Pulmonary artery endothelial cell (primary cell): ENCODE data around the gene ZFYVE28. TPM values are rescaled to one million over a fixed set of nuclear protein-coding genes. Genes with fewer than 3 reads are reported as not detected.

ENCODE experiments used
- DNase-seq: peaks from one replicate; pipeline ENCODE4 v3.0.0-alpha.2; 2011; ENCODE audit warnings: low read depth, low spot score
- total RNA-seq: library from RNA; depleted of rRNA; stranded (reverse); fragments of >200 nt; gene quantifications from 2 replicates; pipeline ENCODE4 v1.2.3, GENCODE V29; 2014

The ZFYVE28 gene
- total RNA-seq, 1 donor from 2014 or later, result 10.8 TPM

DNA sequence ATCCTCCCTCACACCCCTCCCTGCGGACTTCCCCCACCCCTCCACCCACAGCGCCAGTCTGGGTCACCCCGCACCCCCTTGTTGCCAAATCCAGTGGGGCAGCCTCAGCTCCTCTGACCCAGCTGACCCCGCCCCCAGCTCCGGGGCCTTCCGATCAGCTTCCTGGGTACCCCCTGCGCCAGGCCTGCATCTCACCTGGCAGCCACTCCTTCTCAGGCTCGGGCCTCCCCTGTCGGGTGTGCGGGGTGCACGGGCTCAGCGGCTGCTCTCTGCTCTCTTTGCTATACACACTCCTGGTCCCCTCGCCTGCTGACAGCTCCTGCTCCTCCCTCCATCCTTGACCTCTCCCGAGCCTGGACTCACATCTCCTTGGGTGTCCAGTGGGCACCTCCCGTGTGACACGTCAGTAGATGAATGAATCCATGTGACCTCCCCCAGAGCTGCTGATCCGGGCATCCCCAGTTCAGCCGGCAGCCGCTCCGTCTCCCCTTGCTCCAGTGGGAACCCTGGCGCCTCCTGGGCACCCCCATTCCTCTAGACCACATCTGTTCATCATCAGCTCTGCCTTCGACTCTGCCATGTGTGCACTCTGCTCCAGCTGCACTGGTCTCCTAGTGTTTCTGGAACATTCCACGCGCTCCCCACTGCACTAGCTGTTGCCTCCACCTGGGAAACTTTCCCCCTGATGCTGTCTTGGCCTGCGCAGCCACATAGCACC, 10.2 kb upstream of the ZFYVE28 start:
- no peak for DNase-seq

DNA sequence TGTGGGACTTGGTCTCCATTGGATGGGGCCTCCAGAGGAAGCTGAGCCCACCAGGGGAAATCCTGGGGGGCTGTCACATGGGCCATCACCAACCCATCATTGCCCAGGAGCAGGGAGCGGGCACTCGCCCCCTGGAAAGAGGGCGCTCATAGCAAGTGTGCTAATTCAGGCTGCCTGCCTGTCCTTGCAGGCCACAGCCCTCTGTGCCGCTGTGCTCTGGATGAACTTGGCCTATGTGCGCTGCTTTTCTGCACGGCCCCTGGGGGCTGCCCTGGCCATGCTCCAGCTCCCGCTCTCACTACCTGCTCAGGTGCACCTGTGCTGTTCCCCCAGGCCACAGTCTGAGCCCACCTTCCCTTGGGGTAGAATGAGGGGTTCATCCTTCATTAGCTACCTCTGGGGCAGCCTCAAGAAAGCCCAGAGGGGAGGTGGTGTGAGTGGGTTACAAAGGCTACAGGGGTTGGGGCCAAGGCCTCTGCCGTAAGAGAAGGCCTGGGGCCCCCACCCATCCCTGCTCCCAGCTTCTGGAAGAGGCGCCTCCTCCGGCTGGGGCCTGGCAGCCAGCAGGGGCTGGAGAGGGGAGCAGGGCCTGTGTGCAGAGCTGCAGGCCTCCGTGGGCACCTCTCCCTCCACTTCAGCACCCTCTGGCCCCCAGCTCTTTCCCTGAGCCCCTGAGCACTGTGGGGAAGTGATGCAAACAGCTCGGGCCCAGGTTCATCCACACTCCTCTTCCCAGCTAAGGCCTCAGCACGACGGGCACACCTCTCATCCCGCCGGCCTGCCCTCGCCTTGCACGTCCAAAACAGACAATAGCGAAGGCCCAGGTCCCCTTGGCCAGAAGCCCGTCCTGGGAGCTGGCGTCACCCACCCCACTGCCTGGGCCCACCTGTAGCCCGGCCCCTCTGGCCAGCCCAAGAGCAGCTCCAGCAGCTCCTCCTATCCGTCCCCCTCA, 9.2 kb upstream of the ZFYVE28 start:
- DNase-seq, result no peak

DNA sequence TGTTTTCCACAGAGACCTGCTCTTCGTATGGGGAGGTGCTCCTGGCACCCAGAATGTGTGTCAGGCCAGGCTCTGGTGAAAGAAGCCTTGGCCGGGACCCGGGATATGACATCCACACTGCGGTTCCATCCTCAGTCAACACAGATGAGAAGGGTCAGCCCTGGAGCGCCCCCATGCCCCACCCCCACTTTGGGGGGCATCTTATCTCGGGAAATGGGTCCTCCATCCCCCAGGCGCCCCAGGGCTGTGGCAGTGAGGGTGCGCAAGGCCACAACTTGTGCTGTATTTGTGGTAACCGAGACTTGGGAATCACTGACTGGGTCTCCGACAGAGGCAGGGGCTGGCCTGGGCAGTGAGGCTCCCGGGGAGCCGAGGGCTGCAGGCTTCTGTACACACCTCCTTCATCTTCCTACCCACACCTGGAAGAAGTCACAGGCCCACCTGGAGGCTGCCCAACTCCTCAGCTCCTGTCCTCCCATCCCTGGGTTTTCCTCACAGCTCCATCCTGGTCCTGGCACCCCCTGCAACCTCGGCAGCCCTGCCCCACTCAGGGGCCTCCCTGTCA, 8.3 kb upstream of the ZFYVE28 start:
- no peak for DNase-seq

DNA sequence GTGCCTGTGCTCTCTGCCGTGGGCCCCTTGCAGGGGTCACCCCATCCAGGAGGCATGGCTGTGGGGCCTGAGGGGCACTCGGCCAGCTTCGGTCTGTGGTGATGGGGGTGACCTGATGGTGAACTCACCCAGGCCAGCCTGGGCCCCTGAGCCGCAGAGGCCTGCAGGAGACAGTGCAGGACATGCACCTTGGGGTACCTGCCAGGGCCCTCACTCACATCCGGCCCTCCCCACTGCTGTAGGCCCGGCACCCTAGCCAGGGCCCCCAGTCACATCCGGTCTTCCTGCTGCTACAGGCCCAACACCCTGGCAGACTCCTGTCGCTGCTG, 7.6 kb upstream of the ZFYVE28 start:
- DNase-seq, result no peak

DNA sequence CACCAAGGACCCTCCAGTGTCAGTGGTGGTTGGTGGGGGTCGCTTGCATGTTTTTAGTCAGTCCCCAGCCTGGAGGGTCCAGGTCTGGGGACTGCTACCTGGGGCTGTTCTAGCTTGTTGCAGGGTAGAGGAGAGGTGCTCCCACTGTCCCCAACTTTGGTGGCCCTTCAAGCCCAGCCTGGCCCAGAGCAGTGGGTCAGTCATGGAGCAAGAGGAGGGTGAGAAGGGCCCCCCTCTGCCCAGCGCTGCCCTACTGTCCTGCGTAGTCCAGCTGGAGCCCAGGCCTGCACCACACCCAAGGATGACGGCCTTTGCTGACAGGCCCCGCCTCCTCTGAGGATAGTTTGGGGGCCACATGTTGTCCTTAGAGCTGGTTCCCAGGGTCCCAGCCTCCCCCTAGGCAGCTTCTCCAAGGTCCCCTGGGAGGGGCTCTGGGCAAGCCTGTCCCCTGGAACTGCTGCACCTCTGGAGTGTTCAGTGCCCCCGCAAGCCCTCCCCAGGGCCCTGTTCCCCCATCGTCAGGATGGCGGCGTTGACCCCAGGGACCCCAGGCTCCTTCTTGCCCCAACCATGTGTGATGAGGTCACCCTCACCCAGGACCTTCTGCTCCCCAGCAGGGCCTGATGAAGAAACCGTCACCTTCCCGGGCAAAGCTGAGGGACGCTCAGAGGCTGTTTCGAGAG, 7.1 kb upstream of the ZFYVE28 start:
- no peak for DNase-seq

DNA sequence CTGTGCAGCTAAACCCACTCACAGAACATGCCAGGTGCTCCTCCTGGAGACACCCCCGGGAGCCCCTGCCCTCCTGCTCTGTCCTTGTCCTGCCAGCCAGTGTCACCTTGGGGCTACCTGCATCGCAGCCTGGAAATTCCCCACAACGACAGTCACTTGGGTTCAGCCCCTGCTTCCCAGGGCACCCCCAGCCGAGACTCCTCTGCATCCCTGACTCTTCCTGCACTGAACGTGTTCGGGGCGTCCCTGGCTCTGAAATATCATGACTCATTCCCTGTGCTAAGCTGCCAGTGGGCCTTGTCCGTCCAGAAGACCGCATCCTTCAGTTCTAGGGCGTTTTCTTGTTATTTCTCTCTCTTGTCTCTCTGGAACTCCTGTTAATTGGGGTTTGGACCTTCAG, 6.1 kb upstream of the ZFYVE28 start:
- DNase-seq, result no peak

DNA sequence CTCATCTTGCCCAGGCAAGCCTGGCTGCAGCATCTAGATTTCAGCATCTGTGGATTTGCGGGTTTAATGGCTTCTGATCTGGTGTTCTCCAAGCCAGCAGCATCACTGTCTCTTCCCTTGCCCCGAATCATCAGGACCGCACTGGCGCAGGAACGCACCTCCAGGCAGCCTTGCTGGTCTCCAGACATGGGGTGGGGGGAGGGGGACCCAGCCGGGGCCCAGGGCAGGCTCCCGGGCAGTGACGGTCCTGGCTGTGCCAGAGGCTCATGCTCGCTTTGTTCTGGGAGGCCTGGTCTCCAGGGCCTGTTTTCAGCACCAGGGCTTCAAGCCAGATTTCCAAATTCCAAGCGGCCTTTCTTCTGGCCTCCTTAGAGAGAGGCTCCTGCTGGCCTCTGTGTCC, 5.2 kb upstream of the ZFYVE28 start:
- DNase-seq, result no peak

DNA sequence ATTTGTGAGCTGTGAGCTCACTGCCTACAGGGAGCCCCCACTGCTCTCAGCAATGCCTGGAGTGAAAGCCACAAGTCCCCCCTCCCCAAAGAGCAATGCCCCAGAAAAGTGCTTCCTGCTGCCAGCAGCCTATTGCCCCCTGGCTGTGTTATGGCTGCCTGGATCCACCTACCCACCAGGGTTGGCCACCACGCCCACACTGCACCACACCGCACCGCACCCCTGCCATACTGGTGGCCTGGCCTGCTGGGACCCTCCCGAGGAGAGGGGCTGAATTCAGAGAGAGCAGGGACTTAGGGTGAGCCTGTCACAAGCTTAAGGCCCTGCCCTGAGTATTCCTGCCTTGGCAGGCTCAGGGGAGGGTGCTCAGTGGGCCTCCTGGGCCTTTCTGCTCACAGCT, 4.6 kb upstream of the ZFYVE28 start:
- DNase-seq, result no peak

DNA sequence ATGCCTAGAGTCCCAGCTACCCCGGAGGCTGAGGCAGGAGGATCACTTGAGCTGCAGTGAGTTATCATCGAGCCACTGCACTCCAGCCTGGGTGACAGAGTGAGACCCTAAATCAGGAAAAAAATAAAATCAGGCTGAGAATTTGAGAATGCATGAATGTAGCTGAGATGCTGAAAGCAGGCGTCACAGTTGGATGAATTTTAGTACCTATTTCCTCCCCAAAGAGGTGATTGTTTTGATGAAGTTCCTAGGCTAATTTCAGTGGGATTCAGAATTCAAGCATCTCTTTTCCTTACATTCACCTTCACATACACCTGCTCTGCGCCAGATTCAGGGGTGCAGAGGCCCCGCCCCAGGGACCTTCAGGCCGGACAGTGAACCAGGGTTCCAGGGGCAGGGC, 3.5 kb upstream of the ZFYVE28 start:
- no peak for DNase-seq

DNA sequence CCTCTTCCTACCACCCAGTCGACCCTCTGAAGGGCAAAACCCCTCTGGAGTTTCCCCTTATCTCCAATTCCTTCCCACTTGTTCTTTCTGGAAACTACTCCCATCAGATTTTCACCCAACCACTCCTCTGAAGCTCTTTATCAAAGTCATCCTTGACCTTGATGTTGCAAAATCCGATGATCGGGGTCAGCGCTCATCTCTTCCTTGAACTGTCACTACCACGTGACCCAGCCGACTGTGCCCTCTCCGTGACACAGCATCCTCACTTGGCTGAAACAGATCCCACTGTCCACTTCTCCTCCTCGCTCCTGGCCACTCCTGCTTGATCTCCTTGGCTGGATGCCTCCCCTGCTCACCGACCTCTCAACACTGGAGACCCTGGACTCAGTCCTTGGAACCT, 1.4 kb upstream of the ZFYVE28 start:
- no peak for DNase-seq

DNA sequence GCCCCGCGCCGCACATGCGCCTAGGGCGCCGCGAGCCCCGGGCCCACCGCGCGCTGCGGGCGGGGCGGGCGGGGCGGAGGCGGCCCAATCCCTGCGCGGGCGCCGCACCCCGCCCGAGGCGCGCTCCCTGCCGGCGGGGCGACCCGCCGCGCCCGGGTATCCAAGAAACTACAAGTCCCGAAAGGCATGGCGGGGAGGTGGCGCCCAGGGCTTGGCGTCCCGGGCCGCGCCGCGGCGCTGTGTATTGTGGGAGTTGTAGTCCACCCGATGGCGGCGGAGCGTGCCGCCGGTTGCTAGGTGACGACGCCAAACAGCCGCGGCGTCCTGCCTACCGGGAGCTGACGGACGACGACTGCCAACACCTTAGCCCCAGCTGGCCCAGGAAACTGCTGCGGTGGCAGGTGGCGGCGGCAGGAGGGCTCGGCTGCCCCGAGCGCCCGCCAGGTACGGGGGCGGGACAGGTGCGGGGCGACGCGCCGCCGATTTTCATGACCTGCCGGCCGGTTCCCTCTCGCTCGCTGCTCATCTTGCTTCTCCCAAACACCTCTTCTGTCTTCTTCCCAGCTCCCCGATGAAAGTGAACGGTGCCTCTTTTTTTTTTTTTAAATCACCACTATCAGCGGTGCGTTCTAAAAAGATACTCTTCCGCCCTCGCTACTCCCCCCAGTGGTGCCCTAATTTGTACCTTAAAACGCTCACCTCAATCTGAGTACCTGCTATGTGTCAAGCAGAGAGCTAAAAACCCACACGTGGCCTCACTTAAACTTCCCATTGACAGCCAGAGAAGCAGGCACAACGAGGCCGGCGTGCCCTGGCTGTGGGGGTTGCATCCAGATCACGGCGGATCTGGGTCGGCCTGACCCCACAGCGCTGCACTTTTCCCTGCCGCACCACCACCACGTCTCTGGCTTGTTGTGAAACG, 466 bp upstream of the ZFYVE28 start, which contains the start of gene CFAP99:
Gene CFAP99 (plus strand): TSS at position 306 of the 922 bp plus-strand sequence.
- peak; percentile 86 for DNase-seq

DNA sequence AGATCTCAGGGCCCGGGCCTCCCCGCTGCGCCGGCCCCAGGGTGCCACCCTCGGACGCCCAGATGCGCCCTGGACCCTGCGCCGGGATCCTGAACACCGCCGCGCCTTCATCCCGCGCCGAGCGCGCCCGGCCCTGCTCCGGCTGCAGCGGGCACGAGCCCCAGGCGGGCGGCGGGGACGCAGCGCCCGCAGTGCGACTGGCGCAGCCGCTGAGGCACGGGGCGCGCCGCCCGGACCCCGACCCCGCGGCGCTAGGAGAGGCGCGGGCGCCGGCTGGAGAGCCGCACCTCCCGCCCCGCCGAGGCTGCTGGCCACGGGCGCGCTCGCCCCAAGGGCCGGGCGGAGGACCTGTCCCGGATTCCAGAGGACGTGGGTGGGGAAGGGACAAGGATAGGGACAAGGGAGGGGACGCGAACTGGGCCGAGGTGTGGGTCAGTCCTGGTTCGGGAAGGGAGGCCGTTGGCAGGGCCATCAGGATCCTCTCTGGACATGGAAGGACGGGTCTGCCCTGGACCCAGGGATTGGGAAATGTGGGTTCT, 1.1 kb downstream of the ZFYVE28 start:
- DNase-seq, result no peak

DNA sequence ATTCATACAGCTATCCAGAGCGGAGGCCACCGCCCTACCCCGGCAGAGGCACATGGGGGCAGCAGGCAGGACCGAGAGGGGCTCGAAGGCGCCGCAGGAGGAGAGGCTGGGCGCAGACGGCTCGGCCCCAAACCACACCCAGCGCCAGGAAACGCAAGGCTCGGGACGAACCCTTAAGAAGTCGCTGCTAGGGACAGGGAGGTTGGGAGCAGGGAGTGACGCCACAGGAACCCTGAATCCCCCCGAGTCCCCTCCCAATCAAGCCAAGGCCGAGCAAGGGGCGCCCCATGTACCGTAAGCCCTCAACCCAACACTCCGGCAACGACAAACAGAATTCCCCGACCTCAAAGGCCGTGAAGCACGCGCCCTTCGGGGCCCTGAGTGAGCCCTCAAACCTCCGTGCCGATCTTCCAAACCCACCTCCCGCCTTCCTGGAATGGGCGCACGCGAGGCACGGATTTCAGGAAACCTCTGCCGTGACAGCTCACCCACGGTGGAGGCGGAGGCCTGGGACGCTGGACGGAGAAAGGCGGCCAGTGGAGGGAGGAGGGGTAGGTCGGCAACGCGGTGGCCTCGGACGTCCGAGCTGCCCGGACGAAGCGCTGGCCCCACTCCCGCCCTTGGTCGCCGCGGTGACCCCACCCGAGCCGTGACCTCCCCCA, 1.8 kb downstream of the ZFYVE28 start:
- DNase-seq, result no peak

DNA sequence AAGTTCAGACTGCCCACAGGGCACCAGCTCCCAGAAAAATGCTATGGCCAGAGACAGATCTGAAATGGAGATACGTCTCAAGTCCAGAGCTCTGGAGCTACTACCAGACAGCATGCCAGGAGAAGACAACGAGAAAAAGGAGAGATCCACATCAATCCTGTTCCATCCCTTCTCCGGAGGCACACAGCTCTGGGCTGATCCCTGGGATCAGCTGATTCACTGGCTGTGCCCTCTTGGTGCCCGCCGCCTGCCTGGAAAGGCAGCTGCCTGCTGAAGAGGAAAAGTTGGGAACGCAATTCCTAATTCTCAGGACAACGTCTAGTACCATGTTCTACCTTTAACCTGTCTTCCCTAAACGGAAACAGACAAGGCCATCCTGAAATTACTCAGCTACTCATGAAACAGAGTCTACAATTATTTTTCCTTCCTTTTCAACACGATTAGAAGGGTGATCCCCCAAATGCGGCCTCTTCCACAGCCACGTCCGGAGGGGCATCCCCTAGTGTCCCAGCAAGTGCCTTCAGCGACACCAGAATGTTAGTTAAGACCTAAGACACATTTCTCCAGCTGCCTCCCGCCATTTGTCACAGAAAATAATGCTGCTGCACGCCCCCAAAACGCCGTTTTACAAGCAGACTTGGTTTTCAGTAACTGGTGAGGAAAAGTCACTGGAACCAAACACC, 2.4 kb downstream of the ZFYVE28 start:
- no peak for DNase-seq

DNA sequence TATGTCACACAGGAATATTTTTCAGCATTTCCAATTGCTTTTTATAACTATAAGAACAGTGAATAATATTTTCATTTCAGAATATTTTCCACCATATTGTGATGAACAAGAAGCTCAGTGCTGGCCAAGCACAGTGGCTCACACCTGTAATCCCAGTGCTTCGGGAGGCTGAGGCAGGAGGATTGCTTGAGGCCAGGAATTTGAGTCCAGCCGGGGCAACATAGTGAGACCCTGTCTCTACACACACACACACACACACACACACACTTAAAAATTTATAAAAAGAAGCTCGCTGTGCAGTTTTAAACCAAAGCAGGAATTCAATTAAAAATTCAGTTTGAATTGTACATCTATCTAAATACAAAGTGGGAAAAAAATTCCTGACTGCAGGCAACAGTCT, 3.2 kb downstream of the ZFYVE28 start:
- DNase-seq, result no peak

DNA sequence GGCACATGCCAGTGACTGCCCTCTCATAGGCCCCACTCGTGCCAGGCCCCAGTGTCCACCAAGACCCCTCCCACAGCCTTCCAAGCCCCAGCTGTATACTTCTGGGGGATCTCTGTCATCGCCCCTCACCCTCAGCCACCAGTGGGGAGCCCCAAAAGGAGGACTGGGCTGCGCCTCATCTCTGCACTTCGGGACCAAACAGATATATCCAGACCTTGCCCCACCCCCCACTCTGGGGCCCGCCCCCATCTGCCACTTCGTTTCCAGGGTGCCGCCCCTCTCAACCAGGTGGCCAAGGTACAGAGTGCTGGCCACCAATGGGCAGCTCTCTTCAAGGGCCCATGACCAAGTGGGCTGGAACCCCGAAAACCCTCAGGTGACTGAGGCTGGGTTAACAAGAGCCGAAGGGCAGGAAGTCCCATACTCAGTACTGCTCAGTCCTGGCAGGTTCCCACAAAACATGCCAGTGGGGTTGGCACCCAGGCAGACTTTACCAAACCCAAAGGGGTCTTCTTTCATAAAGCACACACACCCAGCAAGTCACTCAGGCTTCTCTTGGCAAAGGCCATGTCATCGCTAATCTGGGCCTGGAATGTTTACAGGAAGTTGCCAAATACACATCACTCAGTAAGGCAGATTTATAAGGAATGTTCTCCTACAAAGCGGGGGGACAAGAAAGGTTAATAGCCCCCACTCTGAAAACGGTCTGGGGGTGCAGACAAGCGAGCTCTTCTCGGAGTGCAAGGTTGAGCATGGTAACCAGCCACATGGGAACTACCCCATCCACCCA, 4.4 kb downstream of the ZFYVE28 start:
- no peak for DNase-seq

DNA sequence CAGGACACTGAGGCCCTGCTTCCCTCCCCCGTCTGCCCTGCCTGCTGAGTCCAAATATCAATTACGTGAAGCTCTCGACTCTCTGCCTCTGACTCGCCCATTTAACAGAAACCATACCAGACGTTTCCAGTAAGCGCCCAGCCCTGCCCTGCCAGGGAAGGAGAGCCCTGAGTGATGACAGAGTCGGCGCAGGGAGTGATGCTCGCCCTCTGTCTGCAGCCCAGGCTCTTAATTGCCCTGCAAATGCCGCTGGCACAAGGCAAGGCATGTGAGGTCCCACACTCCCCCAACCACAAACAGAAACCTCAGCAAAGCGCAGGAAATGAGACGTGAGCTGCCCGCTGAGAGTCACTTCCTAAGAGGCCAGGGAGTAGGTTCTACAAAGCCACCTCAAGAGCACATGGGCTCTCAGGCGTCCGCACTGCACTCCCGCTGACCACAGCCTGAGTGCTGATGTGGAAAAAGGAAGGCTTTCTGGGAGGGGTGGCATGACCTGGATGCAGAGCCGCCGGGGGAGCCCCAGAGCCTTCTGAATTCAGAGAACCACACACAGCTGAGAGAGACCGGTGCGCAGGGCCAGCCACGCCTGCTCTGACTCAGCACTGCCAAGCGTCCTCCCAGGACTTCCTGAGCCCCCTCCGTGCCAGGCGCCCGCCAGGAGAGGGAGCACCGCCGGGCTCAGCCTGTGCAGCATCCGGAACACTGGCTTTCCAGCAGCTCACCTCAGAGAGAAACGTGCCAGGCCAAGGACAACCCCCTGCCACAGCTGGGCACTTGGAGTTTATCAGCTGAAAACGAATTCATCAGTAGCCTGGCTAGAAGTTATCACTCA, 5.3 kb downstream of the ZFYVE28 start:
- DNase-seq, result peak; percentile 86

DNA sequence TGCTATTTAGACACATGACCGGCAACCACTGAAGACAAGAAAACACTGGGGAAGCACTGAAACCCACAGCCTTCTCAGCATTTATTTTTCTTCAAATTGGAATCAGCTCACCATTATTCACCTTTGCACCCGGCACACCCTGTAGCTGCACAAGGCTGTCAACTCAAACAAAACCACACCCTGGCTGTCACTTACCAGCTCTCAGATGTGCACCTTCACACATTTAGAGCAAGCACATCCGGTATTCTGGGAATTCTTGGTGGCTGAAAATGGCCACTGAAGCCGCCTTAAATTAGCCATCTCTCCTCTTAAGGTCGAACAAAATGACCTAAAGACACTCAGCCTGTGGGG, 5.9 kb downstream of the ZFYVE28 start:
- DNase-seq, result no peak
